ENCODE measurements around the gene CFAP300. TPM values are rescaled to one million over a fixed set of nuclear protein-coding genes. Genes with fewer than 3 reads are reported as not detected.
A peak's percentile ranks its signal among the peaks of the same experiment; 100 is the strongest.

Gene CFAP300
- total RNA-seq, 1 donor from 2014 or later, result 3.0 TPM

GRCh38 chr11:102026217-102026616 is 21.0 kb upstream of the CFAP300 start:
- Mint-ChIP-seq H3K36me3 (ENCODE audit: low read depth) (no peaks in the 10 kb centered on the region), H3K27ac (ENCODE audit: unreplicated experiment) (no peak overlapping the region), H3K4me3 (ENCODE audit: unreplicated experiment) (no peak overlapping the region), H3K9me3 (ENCODE audit: low read depth) (no peaks in the 10 kb centered on the region), H3K27me3 (ENCODE audit: low read depth) (no peaks in the 10 kb centered on the region), H3K4me1 (ENCODE audit: low read depth) (no peaks in the 10 kb centered on the region)
- DNase-seq (ENCODE audit: low spot score), result no peak
- TF ChIP-seq, protein P1, sequence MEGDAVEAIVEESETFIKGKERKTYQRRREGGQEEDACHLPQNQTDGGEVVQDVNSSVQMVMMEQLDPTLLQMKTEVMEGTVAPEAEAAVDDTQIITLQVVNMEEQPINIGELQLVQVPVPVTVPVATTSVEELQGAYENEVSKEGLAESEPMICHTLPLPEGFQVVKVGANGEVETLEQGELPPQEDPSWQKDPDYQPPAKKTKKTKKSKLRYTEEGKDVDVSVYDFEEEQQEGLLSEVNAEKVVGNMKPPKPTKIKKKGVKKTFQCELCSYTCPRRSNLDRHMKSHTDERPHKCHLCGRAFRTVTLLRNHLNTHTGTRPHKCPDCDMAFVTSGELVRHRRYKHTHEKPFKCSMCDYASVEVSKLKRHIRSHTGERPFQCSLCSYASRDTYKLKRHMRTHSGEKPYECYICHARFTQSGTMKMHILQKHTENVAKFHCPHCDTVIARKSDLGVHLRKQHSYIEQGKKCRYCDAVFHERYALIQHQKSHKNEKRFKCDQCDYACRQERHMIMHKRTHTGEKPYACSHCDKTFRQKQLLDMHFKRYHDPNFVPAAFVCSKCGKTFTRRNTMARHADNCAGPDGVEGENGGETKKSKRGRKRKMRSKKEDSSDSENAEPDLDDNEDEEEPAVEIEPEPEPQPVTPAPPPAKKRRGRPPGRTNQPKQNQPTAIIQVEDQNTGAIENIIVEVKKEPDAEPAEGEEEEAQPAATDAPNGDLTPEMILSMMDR (IDR thresholded peaks at IDR 0.05), result no peak

- TF ChIP-seq, protein P1 (IDR thresholded peaks at IDR 0.05), result no peak
- Mint-ChIP-seq H3K36me3 (ENCODE audit: low read depth) (no peaks in the 10 kb centered on the region), H3K27ac (ENCODE audit: unreplicated experiment) (no peak overlapping the region), H3K27me3 (ENCODE audit: low read depth) (no peaks in the 10 kb centered on the region), H3K4me1 (ENCODE audit: low read depth) (no peaks in the 10 kb centered on the region), H3K9me3 (ENCODE audit: low read depth) (no peaks in the 10 kb centered on the region), H3K4me3 (ENCODE audit: unreplicated experiment) (no peak overlapping the region)
- no peak for DNase-seq (ENCODE audit: low spot score)
These were observed 20.3 kb upstream of the CFAP300 start for GRCh38 chr11:102026959-102027358.

DNA sequence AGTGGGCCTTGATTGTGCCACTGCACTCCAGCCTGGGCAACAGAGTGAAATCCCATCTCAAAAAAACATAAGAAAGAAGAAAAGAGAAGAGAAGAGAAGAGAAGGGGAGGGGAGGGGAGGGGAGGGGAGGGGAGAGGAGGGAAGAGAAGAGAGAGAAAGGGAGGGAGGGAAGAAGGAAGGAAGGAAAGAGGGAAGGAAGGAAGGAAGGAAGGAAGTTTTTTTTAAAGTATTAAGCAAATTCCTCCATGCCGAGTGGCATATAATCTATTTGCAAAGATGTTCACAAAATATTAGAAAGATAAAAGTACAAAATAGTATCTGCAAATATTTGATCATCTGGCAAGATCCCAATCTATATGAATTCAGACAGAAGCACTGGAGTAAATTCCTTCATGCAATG is 10.5 kb upstream of the CFAP300 start:
- H3K4me3 Mint-ChIP-seq (ENCODE audit: unreplicated experiment), result no peak overlapping the region
- H3K4me1 Mint-ChIP-seq (ENCODE audit: low read depth), result no peaks in the 10 kb centered on the region
- no peak for DNase-seq (ENCODE audit: low spot score)
- H3K27me3 Mint-ChIP-seq (ENCODE audit: low read depth), result no peaks in the 10 kb centered on the region
- TF ChIP-seq, protein P1 (IDR thresholded peaks at IDR 0.05), result no peak
- H3K27ac Mint-ChIP-seq (ENCODE audit: unreplicated experiment), result no peak overlapping the region
- H3K9me3 Mint-ChIP-seq (ENCODE audit: low read depth), result peaks cover 12% of the 10 kb centered on the region
- no peaks in the 10 kb centered on the region for H3K36me3 Mint-ChIP-seq (ENCODE audit: low read depth)

GRCh38 chr11:102046841-102047240 is 396 bp upstream of the CFAP300 start:
- H3K4me3 Mint-ChIP-seq (ENCODE audit: unreplicated experiment), result peak overlapping the region; percentile 85
- no peaks in the 10 kb centered on the region for H3K36me3 Mint-ChIP-seq (ENCODE audit: low read depth)
- no peaks in the 10 kb centered on the region for H3K9me3 Mint-ChIP-seq (ENCODE audit: low read depth)
- TF ChIP-seq, protein P1 (IDR thresholded peaks at IDR 0.05), result no peak
- peak overlapping the region; percentile 93 for H3K27ac Mint-ChIP-seq (ENCODE audit: unreplicated experiment)
- H3K27me3 Mint-ChIP-seq (ENCODE audit: low read depth), result no peaks in the 10 kb centered on the region
- peaks cover 11% of the 10 kb centered on the region for H3K4me1 Mint-ChIP-seq (ENCODE audit: low read depth)
- DNase-seq (ENCODE audit: low spot score), result no peak

DNA sequence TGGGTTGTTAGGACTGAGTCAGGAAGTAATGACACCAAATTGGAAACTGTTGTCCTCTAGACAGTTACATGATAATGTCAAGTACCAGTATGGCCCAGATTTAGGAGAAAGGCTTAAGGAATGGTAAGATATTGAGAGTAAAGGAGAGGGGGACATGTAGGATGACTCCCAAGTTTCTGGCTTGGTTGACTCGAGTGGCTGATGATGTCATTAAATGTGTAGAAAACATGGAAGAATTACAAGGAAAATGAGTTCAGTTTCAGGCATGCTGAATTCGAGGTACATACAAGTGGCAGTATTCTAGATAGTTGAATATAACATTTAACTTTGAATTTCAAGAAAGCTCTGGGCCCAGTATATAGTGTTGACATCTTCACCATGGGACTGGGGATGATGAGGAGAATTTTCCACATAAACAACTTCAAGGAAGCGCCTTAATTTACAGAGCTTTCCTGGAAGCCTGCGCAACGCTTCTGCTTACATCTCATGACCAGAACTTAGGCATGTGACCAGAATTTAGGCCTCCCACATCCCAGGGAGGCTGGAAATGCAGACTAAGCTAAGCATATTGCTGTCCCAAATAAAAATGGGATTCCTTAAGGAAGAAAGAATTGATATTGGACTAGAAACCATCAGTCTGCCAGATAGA is 3.8 kb downstream of the CFAP300 start:
- Mint-ChIP-seq H3K9me3 (ENCODE audit: low read depth) (no peaks in the 10 kb centered on the region), H3K27me3 (ENCODE audit: low read depth) (no peaks in the 10 kb centered on the region), H3K4me1 (ENCODE audit: low read depth) (peaks cover 11% of the 10 kb centered on the region), H3K4me3 (ENCODE audit: unreplicated experiment) (no peak overlapping the region), H3K36me3 (ENCODE audit: low read depth) (peaks cover 2% of the 10 kb centered on the region), H3K27ac (ENCODE audit: unreplicated experiment) (no peak overlapping the region)
- TF ChIP-seq, protein P1 (IDR thresholded peaks at IDR 0.05), result no peak
- DNase-seq (ENCODE audit: low spot score), result no peak

All from chondrocyte (in vitro differentiated cells).